Heart left ventricle (tissue), 16 donors: ENCODE data around the gene NUP62. TPM values are rescaled to one million over a fixed set of nuclear protein-coding genes. Genes with fewer than 3 reads are reported as not detected.

Experiments used
- ATAC-seq, 4 donors: fragments of 200-7000 bp; cut with Tn5 transposase; one replicate each; pipeline ENCODE4 v1.9.1; 2020 to 2022; ENCODE audit warnings: moderate library complexity in 4 of 4, mild to moderate bottlenecking in 3 of 4, moderate number of reproducible peaks in 1 of 4
- DNase-seq, 5 donors: peaks; one replicate each; pipeline ENCODE4 v3.0.0-alpha.2; 2020
- H3K27ac ChIP-seq, 12 donors: fragments of 200-600 bp; sonication (generic) in 4 of 12; one replicate each; pipeline versions ENCODE4 v1.5.0 to v1.8.0; 2016 to 2022; ENCODE audit warnings: mild to moderate bottlenecking in 2 of 12
- H3K27me3 ChIP-seq, 9 donors: fragments of 200-600 bp; sonication (generic) in 2 of 9; one replicate each; pipeline versions ENCODE4 v1.5.1 to v1.8.0; 2016 to 2022; ENCODE audit warnings: mild to moderate bottlenecking in 3 of 9
- H3K36me3 ChIP-seq, 9 donors: fragments of 200-600 bp; sonication (generic) in 2 of 9; one replicate each; pipeline versions ENCODE4 v1.5.0 to v1.8.0; 2018 to 2022; ENCODE audit warnings: mild to moderate bottlenecking in 2 of 9
- H3K4me1 ChIP-seq, 12 donors: fragments of 200-600 bp; sonication (generic) in 4 of 12; one replicate each; pipeline versions ENCODE4 v1.5.0 to v1.8.0; 2016 to 2022; ENCODE audit warnings: mild to moderate bottlenecking in 3 of 12
- H3K4me3 ChIP-seq, 12 donors: fragments of 200-600 bp; sonication (generic) in 4 of 12; one replicate each; pipeline versions ENCODE4 v1.5.0 to v1.8.0; 2017 to 2022; ENCODE audit warnings: mild to moderate bottlenecking in 9 of 12, moderate library complexity in 4 of 12
- H3K9me3 ChIP-seq, 12 donors: fragments of 200-600 bp; sonication (generic) in 4 of 12; one replicate each; pipeline versions ENCODE4 v1.5.0 to v1.8.0; 2016 to 2022; ENCODE audit warnings: mild to moderate bottlenecking in 1 of 12
- CTCF ChIP-seq, 12 donors: fragments of 200-600 bp; sonication (generic) in 4 of 12; IDR thresholded peaks; one replicate each; pipeline versions ENCODE4 v1.5.0 to v1.8.0; 2018 to 2022; ENCODE audit warnings: antibody characterized with exemption in 12 of 12, mild to moderate bottlenecking in 5 of 12
- POLR2A ChIP-seq, 2 donors: fragments of 450-650 bp; IDR thresholded peaks; one replicate each; pipeline ENCODE4 v1.6.1; 2017; ENCODE audit warnings: antibody characterized with exemption in 2 of 2, mild to moderate bottlenecking in 2 of 2, moderate library complexity in 2 of 2
- WGBS, 4 donors: extraction: QIAGEN DNeasy Blood & Tissue Kit in 2 of 4; methylation state at CpG; one replicate each; pipeline versions ENCODE4 v1.1.5 to v1.1.7; 2013 to 2018; 5-methylcytosine and 5-hydroxymethylcytosine counted together
- intact Hi-C, 10 donors: fragments of 100-400 bp; cut with DNase I; formaldehyde crosslinking; loops; one replicate each; pipeline versions ENCODE4 v1.11.1 to v1.14.2; 2022
- polyA plus RNA-seq, 2 donors: library from polyadenylated mRNA; stranded (reverse); fragments of 200-250 nt; gene quantifications; one replicate each; pipeline ENCODE4 v1.2.3, GENCODE V29; 2013
- total RNA-seq, 9 donors: library from RNA; depleted of rRNA in 2 of 9; stranded (reverse); fragments of >200 nt in 2 of 9; fragmentation: NEBNext Ultra II Directional in 3 of 9; extraction: Animal tissue kit (Norgen Biotek cat#: 25700) in 3 of 9; gene quantifications; one replicate each; pipeline versions ENCODE4 v1.1.0 to v1.2.4, GENCODE V29; 2016 to 2023
- donor health status: ischemic (EF 13 %, LVEDD 7.1; RV severe dilation, severe dysfunction).
- donor health status: healthy with polysubstance abuse.
- donor health status: DM: no; HTN: yes; CAD: no.
- donor health status: DM: no; HTN: no; CAD: no.
- donor health status: ischemic (EF 25% LVEDD 6.9; RV normal size, moderate dysfunction).
- donor health status: ischemic (EF 25% LVEDD 5.7; RV mildly dilated, moderate dysfunction).
- donor health status: healthy.
- donor health status: DM: yes; HTN: yes; CAD: no.
- donor health status: ischemic (EF 35%, LVEDD 5.7; RV mildly dilated, moderate dysfunction).
- donor health status: nonischemic (EF 11% LVEDD 7.7; RV severe dilation, severe dysfunction).
- donor health status: DM: yes; HTN: yes; CAD: no.
- donor health status: PGD.
- donor health status: ischemic (EF 29% LVEDD 5.4; RV normal size, mild dysfunction).
- donor health status: nonischemic (EF 23%, LVEDD 6.1; RV moderate dilation, normal function).

NUP62 gene
- total and polyA plus RNA-seq, 11 donors = 14.0 to 61.9 (median 33.0) TPM

- Histone ChIP-seq H3K36me3 (peaks cover 0 to 29% (median 6%) of the 10 kb centered on the region in 9 donors), H3K27ac (no peak overlapping the region), H3K4me3 (no peak overlapping the region), H3K4me1 (peaks cover 3 to 47% (median 30%) of the 10 kb centered on the region in 12 donors), H3K9me3 (no peaks in the 10 kb centered on the region), H3K27me3 (no peaks in the 10 kb centered on the region)
- intact Hi-C loops = no loop called here
- DNase-seq (no peak), ATAC-seq (no peak)
- 91 to 97% (median 92%) methylated on average over 5 to 29 of the region's 29 CpGs for whole genome bisulfite sequencing, 4 donors
- TF ChIP-seq CTCF (IDR thresholded peaks at IDR 0.05) (no peak), POLR2A (IDR thresholded peaks at IDR 0.05) (no peak)
Measured at GRCh38 chr19:49873129-49873521, 56.2 kb downstream of the NUP62 start.

GRCh38 chr19:49872245-49873128 lies 56.8 kb downstream of the NUP62 start:
- Histone ChIP-seq H3K27ac (no peak overlapping the region), H3K9me3 (no peaks in the 10 kb centered on the region), H3K4me1 (peaks cover 3 to 47% (median 33%) of the 10 kb centered on the region in 12 donors), H3K27me3 (no peaks in the 10 kb centered on the region), H3K4me3 (no peak overlapping the region), H3K36me3 (peaks cover 0 to 29% (median 6%) of the 10 kb centered on the region in 9 donors)
- DNase-seq (peak in 1 of 5 donors; percentile 53), ATAC-seq (no peak)
- WGBS, 4 donors = 84 to 89% (median 86%) methylated on average over 18 to 27 of the region's 27 CpGs
- TF ChIP-seq CTCF (IDR thresholded peaks at IDR 0.05) = no peak
- TF ChIP-seq POLR2A (IDR thresholded peaks at IDR 0.05) = no peak
- intact Hi-C loops = no loop called here

- no peaks in the 10 kb centered on the region for H3K27me3 ChIP-seq
- no peak overlapping the region for H3K27ac ChIP-seq
- H3K4me1 ChIP-seq = peaks cover 3 to 52% (median 37%) of the 10 kb centered on the region in 12 donors
- DNase-seq = peak in 1 of 5 donors; percentile 45
- intact Hi-C loops = no loop called here
- ATAC-seq = no peak
- no peak overlapping the region for H3K4me3 ChIP-seq
- 81 to 91% (median 90%) methylated on average over 15 to 17 of the region's 17 CpGs for WGBS, 4 donors
- peaks cover 0 to 29% (median 6%) of the 10 kb centered on the region in 9 donors for H3K36me3 ChIP-seq
- no peak for TF ChIP-seq CTCF (IDR thresholded peaks at IDR 0.05)
- no peak for TF ChIP-seq POLR2A (IDR thresholded peaks at IDR 0.05)
- H3K9me3 ChIP-seq = no peaks in the 10 kb centered on the region
Measured at GRCh38 chr19:49871349-49871985, 57.8 kb downstream of the NUP62 start.

DNA sequence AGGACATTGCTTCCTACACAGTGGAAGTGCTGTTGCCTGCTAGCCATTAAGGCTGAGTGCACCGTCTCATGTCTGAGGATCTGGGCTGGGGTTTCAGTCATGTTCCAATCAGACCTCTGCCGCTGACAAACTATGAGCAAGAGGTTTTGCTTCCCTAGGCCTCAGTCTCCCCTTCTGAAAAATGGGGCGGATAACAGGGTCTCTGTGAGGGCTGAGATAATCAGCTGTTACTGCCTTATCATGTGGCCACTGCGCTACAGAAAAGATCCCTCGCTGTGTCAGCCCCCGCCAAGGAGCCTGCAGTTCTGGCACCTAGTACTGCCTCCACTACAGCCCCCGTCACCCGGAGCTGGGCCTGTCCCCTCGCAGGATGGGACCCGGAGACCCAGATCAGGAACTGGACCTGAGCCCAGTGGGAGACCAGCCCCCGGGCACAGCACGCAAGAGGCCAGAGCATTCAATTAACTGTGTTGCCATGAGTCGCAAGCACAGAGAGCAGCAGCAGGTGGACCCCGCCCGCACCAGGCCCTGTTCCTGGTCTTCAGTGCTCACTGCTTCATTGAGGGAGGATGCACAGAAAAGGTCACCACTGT lies 58.9 kb downstream of the NUP62 start:
- DNase-seq (peak in 1 of 5 donors; percentile 65), ATAC-seq (no peak)
- intact Hi-C loops = no loop called here
- Histone ChIP-seq H3K9me3 (no peaks in the 10 kb centered on the region), H3K27ac (peak overlapping the region; percentile 83 to 98 (median 94)), H3K4me3 (peak overlapping the region in 11 of 12 donors; percentile 38 to 79 (median 61)), H3K4me1 (peaks cover 9 to 58% (median 43%) of the 10 kb centered on the region in 12 donors), H3K36me3 (peaks cover 0 to 29% (median 6%) of the 10 kb centered on the region in 9 donors), H3K27me3 (no peaks in the 10 kb centered on the region)
- TF ChIP-seq CTCF (IDR thresholded peaks at IDR 0.05) (no peak), POLR2A (IDR thresholded peaks at IDR 0.05) (no peak)
- 77 to 79% (median 78%) methylated on average over 15 of the region's 15 CpGs for WGBS, 4 donors
